ENCODE data around the gene ZNF84. TPM values are rescaled to one million over a fixed set of nuclear protein-coding genes. Genes with fewer than 3 reads are reported as not detected.

The ZNF84 gene
- total RNA-seq, 1 experiment from 2014 or later, result 18.0 TPM

GRCh38 chr12:133081159-133081780 lies 44.0 kb downstream of the ZNF84 start:
- Histone ChIP-seq H3K9me2 (ENCODE audit: insufficient read depth) (no peaks in the 10 kb centered on the region), H3K27ac (peak overlapping the region; percentile 96), H3K36me3 (ENCODE audit: low read depth) (peaks cover 48% of the 10 kb centered on the region), H3K27me3 (ENCODE audit: insufficient read depth, low read depth) (no peaks in the 10 kb centered on the region), H3K4me1 (replicated peaks; ENCODE audit: insufficient read depth) (peaks cover 7% of the 10 kb centered on the region; the same call in 1 of the 2 replicates), H3K4me2 (peak overlapping the region; percentile 73), H3K79me2 (ENCODE audit: low read depth) (peaks cover 13% of the 10 kb centered on the region), H3F3A (ENCODE audit: insufficient read depth, low read depth) (peaks cover 20% of the 10 kb centered on the region), H3K9me3 (ENCODE audit: insufficient read depth, low read depth) (peaks cover 79% of the 10 kb centered on the region), H3K4me3 (peak overlapping the region; percentile 85), H2AFZ (peak overlapping the region; percentile 94), H4K20me1 (ENCODE audit: insufficient read depth) (no peaks in the 10 kb centered on the region)
- ChIA-PET POLR2A (ENCODE audit: unreplicated experiment) (interaction anchor here (0.6 kb wide), 1 partner anchor 252 kb away, joined by 5 read pairs; the partner anchor contains the start of gene GOLGA3), CTCF (no interaction called here)
- DNase-seq, result peak in 1 of 2 experiments; percentile 3
- intact Hi-C loops (cut with micrococcal nuclease; ENCODE audit: unreplicated experiment), result loop anchor here (2.0 kb wide), 1 partner anchor 124 kb away; the partner anchor contains the start of gene ZNF605
- no TSS peak for BruUV-seq (replicated peaks)
- no peak for TF ChIP-seq CTCF (conservative IDR thresholded peaks at IDR 0.05)
- no peak for TF ChIP-seq EZH2 (IDR thresholded peaks at IDR 0.05; ENCODE audit: low read depth)

DNA sequence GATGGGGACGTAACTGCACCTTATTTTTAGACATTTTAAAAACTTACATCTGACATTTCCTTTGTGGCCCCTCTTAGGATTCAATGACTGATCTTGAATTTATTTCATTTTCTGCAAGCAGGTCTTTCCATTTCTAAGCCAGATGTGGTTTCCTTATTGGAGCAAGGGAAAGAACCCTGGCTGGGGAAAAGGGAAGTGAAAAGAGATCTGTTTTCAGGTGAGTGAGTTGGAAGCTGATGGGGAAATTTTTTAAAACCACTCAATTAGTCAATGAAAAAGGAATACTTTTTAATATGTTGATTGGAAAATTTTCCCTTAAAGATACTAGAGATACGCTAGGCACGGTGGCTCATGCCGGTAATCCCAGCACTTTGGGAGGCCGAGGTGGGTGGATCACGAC lies 46.0 kb downstream of the ZNF84 start:
- no peak for TF ChIP-seq CTCF (conservative IDR thresholded peaks at IDR 0.05)
- TF ChIP-seq EZH2 (IDR thresholded peaks at IDR 0.05; ENCODE audit: low read depth), result no peak
- no TSS peak for BruUV-seq (replicated peaks)
- no peak overlapping the region for H3K4me2 ChIP-seq
- intact Hi-C loops (cut with micrococcal nuclease; ENCODE audit: unreplicated experiment), result no loop called here
- H2AFZ ChIP-seq, result no peak overlapping the region
- no peak for DNase-seq
- no peaks in the 10 kb centered on the region for H3K27me3 ChIP-seq (ENCODE audit: insufficient read depth, low read depth)
- peaks cover 67% of the 10 kb centered on the region for H3K9me3 ChIP-seq (ENCODE audit: insufficient read depth, low read depth)
- POLR2A ChIA-PET (ENCODE audit: unreplicated experiment), result no interaction called here
- H3K9me2 ChIP-seq (ENCODE audit: insufficient read depth), result no peaks in the 10 kb centered on the region
- peaks cover 20% of the 10 kb centered on the region for H3F3A ChIP-seq (ENCODE audit: insufficient read depth, low read depth)
- H4K20me1 ChIP-seq (ENCODE audit: insufficient read depth), result no peaks in the 10 kb centered on the region
- no peak overlapping the region for H3K27ac ChIP-seq
- CTCF ChIA-PET, result no interaction called here
- H3K79me2 ChIP-seq (ENCODE audit: low read depth), result peaks cover 13% of the 10 kb centered on the region
- H3K4me1 ChIP-seq (replicated peaks; ENCODE audit: insufficient read depth), result peaks cover 7% of the 10 kb centered on the region; the same call in 1 of the 2 replicates
- H3K4me3 ChIP-seq, result peak overlapping the region; percentile 85
- peaks cover 69% of the 10 kb centered on the region for H3K36me3 ChIP-seq (ENCODE audit: low read depth)

- intact Hi-C loops (cut with micrococcal nuclease; ENCODE audit: unreplicated experiment), result no loop called here
- Histone ChIP-seq H3K79me2 (ENCODE audit: low read depth) (no peaks in the 10 kb centered on the region), H3F3A (ENCODE audit: insufficient read depth, low read depth) (peaks cover 11% of the 10 kb centered on the region), H3K36me3 (ENCODE audit: low read depth) (peaks cover 56% of the 10 kb centered on the region), H2AFZ (no peak overlapping the region), H4K20me1 (ENCODE audit: insufficient read depth) (no peaks in the 10 kb centered on the region), H3K4me3 (0 out of 2 replicates have a peak overlapping the region, but pooled peaks have one; percentile 22), H3K27me3 (ENCODE audit: insufficient read depth, low read depth) (no peaks in the 10 kb centered on the region), H3K4me2 (no peak overlapping the region), H3K9me3 (ENCODE audit: insufficient read depth, low read depth) (peaks cover 86% of the 10 kb centered on the region), H3K27ac (no peak overlapping the region), H3K9me2 (ENCODE audit: insufficient read depth) (no peaks in the 10 kb centered on the region), H3K4me1 (replicated peaks; ENCODE audit: insufficient read depth) (no peaks in the 10 kb centered on the region)
- ChIA-PET POLR2A (ENCODE audit: unreplicated experiment) (no interaction called here), CTCF (no interaction called here)
- no peak for TF ChIP-seq EZH2 (IDR thresholded peaks at IDR 0.05; ENCODE audit: low read depth)
- no peak for TF ChIP-seq CTCF (conservative IDR thresholded peaks at IDR 0.05)
- no peak for DNase-seq
- BruUV-seq (replicated peaks), result no TSS peak
These were observed 68.3 kb downstream of the ZNF84 start for GRCh38 chr12:133105620-133106019.

All from PC-9 (cell line).